HT1080 (cell line): ENCODE data around the gene ASAP3. TPM values are rescaled to one million over a fixed set of nuclear protein-coding genes. Genes with fewer than 3 reads are reported as not detected.
A peak's percentile ranks its signal among the peaks of the same experiment; 100 is the strongest.
"Not testable (repeated sequence)": the region's sequence is repeated elsewhere in the genome, so short reads cannot be mapped to it uniquely, and the experiment has no call there.

Experiments used
- DNase-seq: peaks from one replicate; pipeline ENCODE4 v3.0.0-alpha.2; 2015; ENCODE audit warnings: low read depth
- total RNA-seq: library from RNA; depleted of rRNA; stranded (reverse); fragments of >200 nt; shearing (Covaris generic); gene quantifications from 2 replicates; pipeline ENCODE4 v1.2.3, GENCODE V29; 2014

The ASAP3 gene
- total RNA-seq, 1 experiment from 2014 or later = 2.2 TPM

DNA sequence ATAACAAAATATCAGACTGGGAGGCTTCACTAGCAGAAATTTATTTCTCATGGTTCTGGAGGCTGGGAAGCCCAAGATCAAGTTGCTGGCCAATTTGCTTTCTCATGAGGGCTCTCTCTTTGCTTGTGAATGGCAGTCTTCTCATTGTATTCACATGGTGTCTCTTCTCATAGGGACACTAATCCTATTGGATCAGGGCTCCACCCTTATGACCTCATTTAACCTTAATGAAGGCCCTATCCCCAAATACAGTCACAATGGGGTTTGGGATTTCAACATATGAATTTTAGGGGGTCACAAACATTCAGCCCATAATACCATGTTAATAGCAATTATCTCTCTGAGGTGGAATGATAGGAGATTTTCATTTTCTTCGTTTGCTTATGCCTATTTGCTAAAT, 84.8 kb downstream of the ASAP3 start:
- no peak for DNase-seq

- no peak for DNase-seq
Observed at GRCh38 chr1:23397908-23398307, 86.1 kb downstream of the ASAP3 start.

- no peak for DNase-seq
Observed at GRCh38 chr1:23396380-23396779, 87.6 kb downstream of the ASAP3 start.

DNA sequence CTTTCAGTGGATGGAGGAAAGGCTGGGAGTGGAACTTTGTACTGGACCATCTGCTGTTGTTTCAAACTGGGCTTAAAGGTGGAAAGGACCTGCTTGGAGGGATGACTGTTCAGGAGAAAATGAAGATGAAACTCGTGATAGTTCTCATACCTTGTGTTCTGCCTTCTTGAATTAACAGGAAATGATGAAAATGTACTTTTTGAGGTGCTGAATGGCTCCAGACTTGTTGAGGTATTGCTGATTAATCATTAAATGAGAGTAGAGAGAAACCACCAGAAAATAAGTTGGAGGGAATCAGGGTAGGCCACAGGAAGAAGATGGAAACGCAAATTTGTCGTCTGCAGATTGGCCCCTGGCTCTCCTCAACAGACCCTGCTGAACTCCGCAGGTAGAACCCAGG, 88.1 kb downstream of the ASAP3 start:
- DNase-seq = no peak

- no peak for DNase-seq
Observed at GRCh38 chr1:23395154-23395724, 88.7 kb downstream of the ASAP3 start.

- peak; percentile 78 for DNase-seq
Observed at GRCh38 chr1:23394684-23395083, 89.3 kb downstream of the ASAP3 start.

- peak; percentile 81 for DNase-seq
Observed at GRCh38 chr1:23394181-23394580, 89.8 kb downstream of the ASAP3 start.

- DNase-seq = peak; percentile 93
Observed at GRCh38 chr1:23393706-23394105, 90.3 kb downstream of the ASAP3 start.

GRCh38 chr1:23392125-23392855, 91.7 kb downstream of the ASAP3 start:
- DNase-seq = no peak

GRCh38 chr1:23389837-23390321, 94.1 kb downstream of the ASAP3 start:
- no peak for DNase-seq

- no peak for DNase-seq
Observed at GRCh38 chr1:23387494-23387893, 96.5 kb downstream of the ASAP3 start.

DNA sequence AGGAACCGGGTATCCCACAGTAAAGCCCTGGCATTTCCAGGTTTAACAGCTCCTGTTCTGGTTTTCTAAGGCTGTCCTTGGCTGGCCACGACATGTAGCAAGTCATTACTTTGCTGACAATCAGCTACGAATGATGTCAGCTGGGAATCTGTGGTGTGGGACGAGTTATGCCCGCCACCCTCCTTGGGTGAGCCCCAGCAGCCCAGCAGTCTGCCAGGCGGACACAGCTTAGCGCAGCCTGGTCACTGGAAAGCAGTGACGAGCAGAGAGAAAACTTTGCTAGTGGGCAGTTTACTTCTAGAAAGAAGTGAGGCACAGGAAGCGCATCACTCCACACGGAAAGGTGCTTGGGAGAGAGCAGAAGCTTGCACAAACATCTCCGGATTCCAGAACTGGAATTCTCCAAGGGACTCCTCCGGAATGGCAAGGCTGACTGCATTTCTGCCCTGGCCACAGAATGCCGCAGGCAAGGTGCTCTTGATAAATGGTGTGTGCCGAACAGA, 98.8 kb downstream of the ASAP3 start:
- DNase-seq = no peak

DNA sequence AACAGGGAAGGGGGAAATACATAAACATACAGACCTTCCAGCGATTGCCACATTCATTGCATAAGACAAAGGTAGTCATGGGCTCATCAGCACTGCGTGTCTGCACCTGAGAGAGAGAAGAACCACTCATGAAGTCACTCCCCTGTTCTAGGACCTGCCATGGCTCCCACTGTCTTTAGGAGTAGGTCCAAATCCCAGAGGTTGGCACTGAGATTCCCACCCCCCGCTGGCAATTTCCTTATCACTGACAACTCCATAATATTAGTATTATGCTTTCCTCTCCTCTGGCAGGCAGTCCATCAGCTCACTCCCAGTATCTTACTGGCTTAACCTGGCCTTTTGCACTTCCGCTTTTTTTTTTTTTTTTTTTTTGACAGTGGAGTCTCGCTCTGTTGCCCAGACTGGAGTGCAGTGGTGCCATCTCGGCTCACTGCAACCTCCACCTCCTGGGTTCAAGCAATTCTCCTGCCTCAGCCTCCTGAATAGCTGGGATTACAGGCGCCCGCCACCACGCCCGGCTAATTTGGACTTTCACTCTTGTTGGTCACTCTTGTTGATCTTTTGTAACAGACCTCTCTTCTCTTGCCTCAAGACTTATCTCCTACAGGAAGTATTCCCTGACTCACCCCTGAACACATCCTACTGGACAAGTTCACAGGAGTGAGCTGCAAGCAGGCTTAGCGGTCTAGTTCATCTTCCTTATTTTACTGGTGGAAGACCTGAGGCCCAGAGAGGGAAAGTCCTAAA, 99.5 kb downstream of the ASAP3 start:
- peak; percentile 83 for DNase-seq

- DNase-seq = no peak
Observed at GRCh38 chr1:23383577-23384311, 100.2 kb downstream of the ASAP3 start.

DNA sequence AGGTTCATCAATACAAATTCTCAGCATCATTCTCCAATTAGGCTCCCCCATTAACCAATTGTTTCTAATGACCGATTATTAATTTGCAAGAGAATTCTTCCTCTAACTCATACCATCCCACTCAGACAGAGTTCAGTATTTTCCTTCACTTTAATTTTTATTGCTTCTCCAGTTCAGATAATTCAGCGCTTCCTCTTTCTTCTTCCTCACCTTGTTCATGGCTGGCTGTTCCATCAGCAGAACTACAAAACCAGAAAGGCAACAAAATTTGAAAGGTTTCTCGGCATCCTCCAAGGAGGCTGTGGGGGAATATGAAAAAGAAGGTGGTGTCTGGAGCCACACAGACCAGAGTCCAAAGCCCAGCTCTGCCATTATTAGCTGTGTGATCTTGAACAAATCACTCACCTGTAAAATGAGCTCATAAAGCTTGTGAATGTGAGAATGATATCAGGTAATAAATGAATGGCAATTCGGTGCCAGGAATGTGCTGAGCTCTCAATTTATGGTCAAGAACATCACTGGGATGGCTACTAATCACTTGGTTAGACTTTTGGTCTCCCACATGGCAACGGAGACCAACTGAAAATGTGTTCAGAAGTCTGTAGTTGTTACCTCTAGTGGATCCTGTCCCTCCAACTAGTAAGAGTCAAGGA, 102.6 kb downstream of the ASAP3 start:
- DNase-seq = no peak

- DNase-seq = no peak
Observed at GRCh38 chr1:23380719-23381118, 103.3 kb downstream of the ASAP3 start.

DNA sequence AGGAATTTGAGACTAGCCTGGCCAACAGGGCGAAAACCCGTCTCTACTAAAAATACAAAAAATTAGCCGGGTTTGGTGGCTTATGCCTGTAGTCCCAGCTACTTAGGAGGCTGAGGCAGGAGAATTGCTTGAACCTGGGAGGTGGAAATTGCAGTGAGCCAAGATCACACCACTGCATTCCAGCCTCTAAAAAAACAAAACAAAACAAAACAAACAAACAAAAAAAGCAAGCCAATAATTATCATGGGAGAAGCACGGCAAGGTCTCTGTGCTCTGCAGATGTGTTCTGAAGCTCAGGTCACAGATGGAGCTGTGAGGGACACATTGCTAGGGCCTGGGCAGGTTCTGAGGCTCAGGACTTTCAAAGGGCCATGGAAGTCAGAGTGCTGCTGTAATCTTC, 103.7 kb downstream of the ASAP3 start:
- DNase-seq = not testable (repeated sequence)
